Peyer's patch (tissue), 4 donors: ENCODE results near the gene GGPS1. TPM values are rescaled to one million over a fixed set of nuclear protein-coding genes. Genes with fewer than 3 reads are reported as not detected.

Source experiments
- DNase-seq, 3 donors: peaks; one replicate each; pipeline ENCODE4 v3.0.0-alpha.2; 2017 to 2019
- H3K27ac ChIP-seq, 4 donors: fragments of 200-600 bp; sonication (generic); one replicate each; pipeline ENCODE4 v1.5.1; 2016 to 2019
- H3K27me3 ChIP-seq, 2 donors: fragments of 200-600 bp; sonication (generic); one replicate each; pipeline ENCODE4 v1.5.1; 2019
- H3K36me3 ChIP-seq, 3 donors: fragments of 200-600 bp; sonication (generic); one replicate each; pipeline ENCODE4 v1.5.1; 2016 to 2019
- H3K4me1 ChIP-seq, 4 donors: fragments of 200-600 bp; sonication (generic); one replicate each; pipeline ENCODE4 v1.5.1; 2016 to 2019
- H3K4me3 ChIP-seq, 4 donors: fragments of 200-600 bp; sonication (generic); 1 replicate in 3 of 4; 2 replicates in 1 of 4; pipeline ENCODE4 v1.5.1; 2016 to 2019; ENCODE audit warnings: mild to moderate bottlenecking in 1 of 4
- H3K9me3 ChIP-seq, 4 donors: fragments of 200-600 bp; sonication (generic); one replicate each; pipeline ENCODE4 v1.5.1; 2016 to 2019; ENCODE audit warnings: mild to moderate bottlenecking in 1 of 4
- POLR2A ChIP-seq, 2 donors: fragments of 450-650 bp; IDR thresholded peaks; one replicate each; pipeline ENCODE4 v1.5.1; 2017; ENCODE audit warnings: antibody characterized with exemption in 2 of 2, mild to moderate bottlenecking in 2 of 2, moderate library complexity in 2 of 2
- total RNA-seq, 4 donors: library from RNA; depleted of rRNA; stranded (reverse); fragments of >200 nt; gene quantifications; one replicate each; pipeline ENCODE4 v1.1.0, GENCODE V29; 2016
- TF ChIP-seq, protein P1 (sequence below), 6 experiments: fragments of 450-650 bp in 4 of 6; fragments of 200-600 bp in 2 of 6; sonication (generic) in 1 of 6; IDR thresholded peaks; one replicate each; pipeline ENCODE4 v1.5.1; 2017 to 2019; ENCODE audit warnings: antibody characterized with exemption in 6 of 6, mild to moderate bottlenecking in 3 of 6, moderate library complexity in 1 of 6

Gene GGPS1
- total RNA-seq, 4 donors from 2014 or later = 12.3 to 23.1 (median 18.5) TPM

DNA sequence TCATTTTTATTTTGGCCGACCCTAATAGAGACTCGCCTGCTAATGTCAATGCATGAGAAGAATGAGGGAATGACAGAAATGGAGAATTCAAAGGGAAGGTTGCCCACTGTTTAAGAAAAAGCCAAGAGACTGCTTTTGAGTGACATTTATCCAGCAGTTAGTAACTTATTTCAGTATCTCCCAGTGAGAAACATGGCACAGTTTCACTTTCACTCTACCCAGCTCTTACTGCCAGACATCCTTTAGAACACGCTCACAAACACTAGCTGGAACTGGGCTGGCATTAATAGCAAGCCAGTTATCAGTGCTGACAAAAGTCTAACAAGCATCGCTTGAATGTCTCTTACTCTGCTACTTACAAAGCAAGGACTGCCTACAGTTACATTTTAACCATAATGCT, 8.5 kb downstream of the GGPS1 start:
- Histone ChIP-seq H3K27me3 (no peaks in the 10 kb centered on the region), H3K9me3 (no peaks in the 10 kb centered on the region), H3K36me3 (peaks cover 0 to 32% (median 0%) of the 10 kb centered on the region in 3 donors), H3K4me3 (peak overlapping the region in 2 of 4 donors; percentile 7 to 11), H3K27ac (peak overlapping the region in 1 of 4 donors; percentile 56), H3K4me1 (peaks cover 0 to 14% (median 0%) of the 10 kb centered on the region in 4 donors)
- no peak for TF ChIP-seq POLR2A (IDR thresholded peaks at IDR 0.05)
- TF ChIP-seq, protein P1, sequence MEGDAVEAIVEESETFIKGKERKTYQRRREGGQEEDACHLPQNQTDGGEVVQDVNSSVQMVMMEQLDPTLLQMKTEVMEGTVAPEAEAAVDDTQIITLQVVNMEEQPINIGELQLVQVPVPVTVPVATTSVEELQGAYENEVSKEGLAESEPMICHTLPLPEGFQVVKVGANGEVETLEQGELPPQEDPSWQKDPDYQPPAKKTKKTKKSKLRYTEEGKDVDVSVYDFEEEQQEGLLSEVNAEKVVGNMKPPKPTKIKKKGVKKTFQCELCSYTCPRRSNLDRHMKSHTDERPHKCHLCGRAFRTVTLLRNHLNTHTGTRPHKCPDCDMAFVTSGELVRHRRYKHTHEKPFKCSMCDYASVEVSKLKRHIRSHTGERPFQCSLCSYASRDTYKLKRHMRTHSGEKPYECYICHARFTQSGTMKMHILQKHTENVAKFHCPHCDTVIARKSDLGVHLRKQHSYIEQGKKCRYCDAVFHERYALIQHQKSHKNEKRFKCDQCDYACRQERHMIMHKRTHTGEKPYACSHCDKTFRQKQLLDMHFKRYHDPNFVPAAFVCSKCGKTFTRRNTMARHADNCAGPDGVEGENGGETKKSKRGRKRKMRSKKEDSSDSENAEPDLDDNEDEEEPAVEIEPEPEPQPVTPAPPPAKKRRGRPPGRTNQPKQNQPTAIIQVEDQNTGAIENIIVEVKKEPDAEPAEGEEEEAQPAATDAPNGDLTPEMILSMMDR (IDR thresholded peaks at IDR 0.05) = no peak
- DNase-seq = no peak

DNA sequence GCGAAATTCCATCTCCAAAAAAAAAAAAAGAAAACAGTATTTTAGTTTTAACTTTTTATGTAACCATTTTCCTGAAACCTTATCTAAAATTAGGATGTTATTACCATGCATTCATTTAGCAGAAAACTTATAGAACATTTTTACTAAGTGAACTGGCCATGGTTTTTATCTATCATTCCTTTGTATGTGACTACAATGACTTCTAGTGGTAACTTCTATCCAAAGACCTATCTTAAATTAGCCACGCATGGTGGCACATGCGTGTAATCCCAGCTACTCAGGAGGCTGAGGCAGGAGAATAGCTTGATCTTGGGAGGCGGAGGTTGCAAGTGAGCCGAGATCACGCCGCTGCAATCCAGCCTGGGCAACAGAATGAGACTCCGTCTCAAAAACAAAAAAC, 11.4 kb downstream of the GGPS1 start:
- Histone ChIP-seq H3K4me1 (peaks cover 0 to 10% (median 0%) of the 10 kb centered on the region in 4 donors), H3K4me3 (no peak overlapping the region), H3K9me3 (no peaks in the 10 kb centered on the region), H3K27ac (no peak overlapping the region), H3K27me3 (no peaks in the 10 kb centered on the region), H3K36me3 (peaks cover 0 to 47% (median 0%) of the 10 kb centered on the region in 3 donors)
- DNase-seq = no peak
- TF ChIP-seq, protein P1 (IDR thresholded peaks at IDR 0.05) = no peak
- no peak for TF ChIP-seq POLR2A (IDR thresholded peaks at IDR 0.05)

DNA sequence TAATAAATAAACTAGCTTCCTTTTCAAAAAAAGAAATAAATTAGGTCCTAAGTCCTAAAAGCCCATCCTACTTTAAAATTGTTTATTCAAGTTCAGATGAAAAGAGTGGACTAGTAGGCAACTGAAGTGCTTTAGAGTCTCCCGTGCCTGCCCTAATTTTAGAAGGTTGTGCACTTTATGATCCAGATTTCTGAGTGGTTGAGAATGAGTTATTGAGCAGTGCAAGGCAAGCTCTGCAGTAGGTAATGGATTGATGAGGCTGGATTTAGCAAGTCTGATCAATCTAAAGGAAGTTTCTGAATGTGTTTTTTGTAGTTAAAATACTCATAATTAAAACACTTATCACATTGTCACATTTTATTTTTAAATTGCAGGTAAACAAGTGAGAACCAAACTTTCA, 13.0 kb downstream of the GGPS1 start:
- no peak overlapping the region for H3K27ac ChIP-seq
- no peaks in the 10 kb centered on the region for H3K27me3 ChIP-seq
- TF ChIP-seq, protein P1 (IDR thresholded peaks at IDR 0.05) = no peak
- TF ChIP-seq POLR2A (IDR thresholded peaks at IDR 0.05) = no peak
- H3K4me3 ChIP-seq = no peak overlapping the region
- no peaks in the 10 kb centered on the region for H3K9me3 ChIP-seq
- DNase-seq = no peak
- H3K4me1 ChIP-seq = peaks cover 0 to 10% (median 0%) of the 10 kb centered on the region in 4 donors
- peaks cover 0 to 41% (median 0%) of the 10 kb centered on the region in 3 donors for H3K36me3 ChIP-seq

DNA sequence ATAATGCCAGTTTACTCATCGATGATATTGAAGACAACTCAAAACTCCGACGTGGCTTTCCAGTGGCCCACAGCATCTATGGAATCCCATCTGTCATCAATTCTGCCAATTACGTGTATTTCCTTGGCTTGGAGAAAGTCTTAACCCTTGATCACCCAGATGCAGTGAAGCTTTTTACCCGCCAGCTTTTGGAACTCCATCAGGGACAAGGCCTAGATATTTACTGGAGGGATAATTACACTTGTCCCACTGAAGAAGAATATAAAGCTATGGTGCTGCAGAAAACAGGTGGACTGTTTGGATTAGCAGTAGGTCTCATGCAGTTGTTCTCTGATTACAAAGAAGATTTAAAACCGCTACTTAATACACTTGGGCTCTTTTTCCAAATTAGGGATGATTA, 13.7 kb downstream of the GGPS1 start:
- DNase-seq = no peak
- TF ChIP-seq, protein P1 (IDR thresholded peaks at IDR 0.05) = no peak
- no peak for TF ChIP-seq POLR2A (IDR thresholded peaks at IDR 0.05)
- H3K36me3 ChIP-seq = peaks cover 0 to 41% (median 0%) of the 10 kb centered on the region in 3 donors

DNA sequence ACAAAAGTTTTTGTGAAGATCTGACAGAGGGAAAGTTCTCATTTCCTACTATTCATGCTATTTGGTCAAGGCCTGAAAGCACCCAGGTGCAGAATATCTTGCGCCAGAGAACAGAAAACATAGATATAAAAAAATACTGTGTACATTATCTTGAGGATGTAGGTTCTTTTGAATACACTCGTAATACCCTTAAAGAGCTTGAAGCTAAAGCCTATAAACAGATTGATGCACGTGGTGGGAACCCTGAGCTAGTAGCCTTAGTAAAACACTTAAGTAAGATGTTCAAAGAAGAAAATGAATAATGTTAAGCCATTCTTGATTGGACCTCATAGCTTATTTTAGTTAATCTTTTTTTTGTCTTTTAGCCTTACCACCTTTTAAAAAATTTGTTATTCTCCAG, 14.1 kb downstream of the GGPS1 start:
- Histone ChIP-seq H3K9me3 (no peaks in the 10 kb centered on the region), H3K4me3 (no peak overlapping the region), H3K4me1 (no peaks in the 10 kb centered on the region), H3K36me3 (peaks cover 0 to 40% (median 0%) of the 10 kb centered on the region in 3 donors), H3K27me3 (no peaks in the 10 kb centered on the region), H3K27ac (no peak overlapping the region)
- TF ChIP-seq, protein P1 (IDR thresholded peaks at IDR 0.05) = no peak
- no peak for TF ChIP-seq POLR2A (IDR thresholded peaks at IDR 0.05)
- DNase-seq = no peak

More for the DNA sequence above, 13.7 kb downstream of the GGPS1 start:
- Histone ChIP-seq H3K9me3 (no peaks in the 10 kb centered on the region), H3K27ac (no peak overlapping the region), H3K4me3 (no peak overlapping the region), H3K27me3 (no peaks in the 10 kb centered on the region), H3K4me1 (peaks cover 0 to 4% (median 0%) of the 10 kb centered on the region in 4 donors)

DNA sequence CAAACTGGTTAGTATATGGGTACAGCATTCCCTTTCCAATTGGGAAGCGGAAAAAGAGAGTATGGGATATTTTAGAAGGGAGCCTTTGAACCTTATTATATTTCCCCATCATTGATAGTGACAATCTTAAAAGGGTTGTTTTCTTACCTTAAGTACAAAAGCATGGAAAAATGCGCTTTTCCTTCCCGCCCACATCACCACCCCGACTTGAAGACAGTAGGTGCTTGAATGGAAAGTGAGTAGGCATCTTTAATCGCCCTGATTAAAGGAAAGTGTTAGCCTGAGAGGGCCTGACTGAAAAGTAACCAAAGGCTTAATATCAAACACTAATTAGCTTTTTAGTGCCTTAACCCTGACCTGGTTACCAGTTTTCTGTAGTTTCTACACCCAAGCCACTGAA, 15.4 kb downstream of the GGPS1 start:
- DNase-seq = no peak
- Histone ChIP-seq H3K4me3 (no peak overlapping the region), H3K27ac (no peak overlapping the region), H3K9me3 (no peaks in the 10 kb centered on the region), H3K4me1 (no peaks in the 10 kb centered on the region), H3K27me3 (no peaks in the 10 kb centered on the region), H3K36me3 (peaks cover 0 to 29% (median 0%) of the 10 kb centered on the region in 3 donors)
- TF ChIP-seq, protein P1 (IDR thresholded peaks at IDR 0.05) = no peak
- TF ChIP-seq POLR2A (IDR thresholded peaks at IDR 0.05) = no peak
